ENCODE measurements around the gene PGAM4. TPM values are rescaled to one million over a fixed set of nuclear protein-coding genes. Genes with fewer than 3 reads are reported as not detected.

The PGAM4 gene
- total RNA-seq, 2 donors from 2014 or later: not detected

DNA sequence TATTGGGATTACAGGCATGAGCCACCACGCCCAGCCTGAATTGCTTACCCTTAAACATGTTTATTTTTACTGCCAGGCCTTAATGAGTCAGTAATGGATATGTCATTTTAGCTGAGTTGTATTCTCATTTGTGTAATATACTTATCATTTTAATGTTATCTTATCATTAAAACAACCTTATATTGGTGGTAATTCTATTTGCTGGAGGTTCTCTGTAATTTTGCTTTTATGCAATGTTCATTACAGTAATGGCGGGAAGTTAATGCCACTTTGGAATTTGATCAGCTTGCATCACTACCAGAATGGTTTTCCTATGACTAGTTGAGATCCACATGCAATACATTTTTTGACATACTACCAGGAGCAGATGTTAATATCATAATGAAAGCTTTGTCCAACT, 6.3 kb upstream of the PGAM4 start:
- ATAC-seq (no peak), DNase-seq (no peak)
- WGBS, 2 donors: 89 to 100% methylated on average over 2 of the region's 2 CpGs
- Histone ChIP-seq H3K4me3 (no peak overlapping the region), H3K9me3 (no peaks in the 10 kb centered on the region), H3K4me1 (no peaks in the 10 kb centered on the region), H3K27ac (no peak overlapping the region), H3K27me3 (no peaks in the 10 kb centered on the region), H3K36me3 (replicated peaks in 1 of 2; ENCODE audit: insufficient read depth in 1 of 2, low read depth in 2 of 2) (no peaks in the 10 kb centered on the region)
- TF ChIP-seq, protein P1, sequence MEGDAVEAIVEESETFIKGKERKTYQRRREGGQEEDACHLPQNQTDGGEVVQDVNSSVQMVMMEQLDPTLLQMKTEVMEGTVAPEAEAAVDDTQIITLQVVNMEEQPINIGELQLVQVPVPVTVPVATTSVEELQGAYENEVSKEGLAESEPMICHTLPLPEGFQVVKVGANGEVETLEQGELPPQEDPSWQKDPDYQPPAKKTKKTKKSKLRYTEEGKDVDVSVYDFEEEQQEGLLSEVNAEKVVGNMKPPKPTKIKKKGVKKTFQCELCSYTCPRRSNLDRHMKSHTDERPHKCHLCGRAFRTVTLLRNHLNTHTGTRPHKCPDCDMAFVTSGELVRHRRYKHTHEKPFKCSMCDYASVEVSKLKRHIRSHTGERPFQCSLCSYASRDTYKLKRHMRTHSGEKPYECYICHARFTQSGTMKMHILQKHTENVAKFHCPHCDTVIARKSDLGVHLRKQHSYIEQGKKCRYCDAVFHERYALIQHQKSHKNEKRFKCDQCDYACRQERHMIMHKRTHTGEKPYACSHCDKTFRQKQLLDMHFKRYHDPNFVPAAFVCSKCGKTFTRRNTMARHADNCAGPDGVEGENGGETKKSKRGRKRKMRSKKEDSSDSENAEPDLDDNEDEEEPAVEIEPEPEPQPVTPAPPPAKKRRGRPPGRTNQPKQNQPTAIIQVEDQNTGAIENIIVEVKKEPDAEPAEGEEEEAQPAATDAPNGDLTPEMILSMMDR (IDR thresholded peaks at IDR 0.05): no peak
- TF ChIP-seq POLR2A (IDR thresholded peaks at IDR 0.05): no peak
- intact Hi-C loops (cut with DNase I): no loop called here

DNA sequence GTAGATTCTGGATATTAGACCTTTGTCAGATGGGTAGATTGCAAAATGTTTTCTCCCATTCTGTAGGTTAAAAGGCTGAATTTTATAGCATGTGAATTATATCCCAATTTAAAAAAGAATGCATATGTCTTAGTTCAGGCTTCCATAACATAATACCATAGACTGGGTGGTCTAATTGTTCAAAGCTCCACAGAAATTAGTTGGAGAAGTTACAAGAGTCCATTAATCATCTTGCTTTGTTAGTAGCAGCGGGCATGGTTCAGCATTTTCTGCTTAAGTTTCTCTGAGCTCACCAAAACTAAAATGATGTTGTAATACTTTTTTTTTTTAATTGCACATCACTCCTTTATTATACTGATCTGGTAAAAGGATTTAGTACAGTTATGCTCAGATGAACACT, 1.8 kb downstream of the PGAM4 start:
- intact Hi-C loops (cut with DNase I): no loop called here
- H3K4me3 ChIP-seq: no peak overlapping the region
- WGBS, 2 donors: 67 to 92% methylated on average over 1 of the region's 1 CpG
- ATAC-seq: no peak
- H3K27me3 ChIP-seq: no peaks in the 10 kb centered on the region
- H3K9me3 ChIP-seq: no peaks in the 10 kb centered on the region
- TF ChIP-seq POLR2A (IDR thresholded peaks at IDR 0.05): no peak
- TF ChIP-seq, protein P1 (IDR thresholded peaks at IDR 0.05): no peak
- no peaks in the 10 kb centered on the region for H3K4me1 ChIP-seq
- DNase-seq: no peak
- no peaks in the 10 kb centered on the region for H3K36me3 ChIP-seq (replicated peaks in 1 of 2; ENCODE audit: insufficient read depth in 1 of 2, low read depth in 2 of 2)
- H3K27ac ChIP-seq: no peak overlapping the region

DNA sequence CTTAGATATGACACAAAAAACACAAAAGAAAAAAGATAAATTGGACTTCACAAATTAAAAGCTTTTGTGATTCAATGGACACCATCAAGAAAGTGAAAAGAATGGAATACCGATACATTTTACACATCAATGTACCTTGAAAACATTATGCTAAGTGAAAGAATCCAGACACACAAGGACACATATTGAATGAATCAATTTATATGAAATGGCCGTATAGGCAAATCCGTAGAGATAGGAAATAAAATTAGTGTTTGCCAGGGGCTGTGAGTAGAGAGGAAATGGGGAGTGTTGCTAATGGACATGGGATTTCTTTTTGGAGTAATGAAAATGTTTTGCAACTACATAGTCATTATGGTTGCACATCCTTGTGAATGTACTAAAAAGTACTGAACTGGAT, 3.1 kb downstream of the PGAM4 start:
- DNase-seq (no peak), ATAC-seq (no peak)
- H3K4me3 ChIP-seq: no peak overlapping the region
- H3K27me3 ChIP-seq: no peaks in the 10 kb centered on the region
- no peaks in the 10 kb centered on the region for H3K9me3 ChIP-seq
- WGBS, 2 donors: 91 to 100% methylated on average over 3 of the region's 3 CpGs
- H3K4me1 ChIP-seq: no peaks in the 10 kb centered on the region
- intact Hi-C loops (cut with DNase I): no loop called here
- no peak overlapping the region for H3K27ac ChIP-seq
- TF ChIP-seq, protein P1 (IDR thresholded peaks at IDR 0.05): no peak
- no peak for TF ChIP-seq POLR2A (IDR thresholded peaks at IDR 0.05)
- H3K36me3 ChIP-seq (replicated peaks in 1 of 2; ENCODE audit: insufficient read depth in 1 of 2, low read depth in 2 of 2): no peaks in the 10 kb centered on the region

DNA sequence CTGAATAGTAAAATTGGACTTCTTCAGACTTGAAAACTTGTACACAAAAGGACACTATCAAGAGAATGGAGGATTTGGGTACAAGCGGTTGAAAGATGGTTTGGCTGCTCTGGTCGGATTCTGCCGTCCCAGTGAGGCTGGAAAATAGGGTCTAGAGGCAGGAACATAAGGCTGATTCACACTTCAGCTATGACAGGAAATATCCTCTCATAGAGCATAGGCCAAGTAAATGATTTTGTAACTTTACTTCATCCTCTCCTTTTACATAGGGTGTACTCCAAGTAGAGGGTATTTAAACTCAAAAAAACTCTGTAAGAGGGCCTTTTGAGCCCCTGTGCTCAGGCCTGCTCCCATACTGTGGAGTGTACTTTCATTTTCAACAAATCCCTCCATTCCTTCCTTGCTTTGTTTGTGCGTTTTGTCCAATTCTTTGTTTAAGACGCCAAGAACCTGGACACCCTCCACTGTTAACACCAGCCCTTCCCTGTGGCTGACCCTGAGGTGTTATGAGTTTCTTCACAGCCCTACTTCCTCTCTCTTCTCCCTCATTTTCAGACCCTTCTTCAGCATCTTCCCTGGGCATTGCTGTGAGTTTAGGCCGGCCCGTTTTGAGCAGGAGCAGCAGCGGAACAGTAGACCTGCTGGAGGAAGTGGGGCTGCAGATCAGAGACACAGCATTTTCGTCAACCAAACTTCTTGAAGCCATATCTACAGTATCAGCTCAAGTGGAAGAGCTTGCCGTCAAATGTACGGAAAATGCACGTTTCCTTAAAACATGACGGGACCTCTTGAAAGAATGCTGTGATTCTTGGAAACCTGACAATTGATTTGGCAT, 7.2 kb downstream of the PGAM4 start:
- Histone ChIP-seq H3K4me1 (no peaks in the 10 kb centered on the region), H3K27me3 (no peaks in the 10 kb centered on the region), H3K4me3 (no peak overlapping the region), H3K36me3 (replicated peaks in 1 of 2; ENCODE audit: insufficient read depth in 1 of 2, low read depth in 2 of 2) (no peaks in the 10 kb centered on the region), H3K9me3 (no peaks in the 10 kb centered on the region), H3K27ac (no peak overlapping the region)
- TF ChIP-seq, protein P1 (IDR thresholded peaks at IDR 0.05): no peak
- TF ChIP-seq POLR2A (IDR thresholded peaks at IDR 0.05): no peak
- no peak for DNase-seq
- 76 to 92% methylated on average over 12 to 13 of the region's 13 CpGs for WGBS, 2 donors
- intact Hi-C loops (cut with DNase I): no loop called here
- ATAC-seq: no peak

DNA sequence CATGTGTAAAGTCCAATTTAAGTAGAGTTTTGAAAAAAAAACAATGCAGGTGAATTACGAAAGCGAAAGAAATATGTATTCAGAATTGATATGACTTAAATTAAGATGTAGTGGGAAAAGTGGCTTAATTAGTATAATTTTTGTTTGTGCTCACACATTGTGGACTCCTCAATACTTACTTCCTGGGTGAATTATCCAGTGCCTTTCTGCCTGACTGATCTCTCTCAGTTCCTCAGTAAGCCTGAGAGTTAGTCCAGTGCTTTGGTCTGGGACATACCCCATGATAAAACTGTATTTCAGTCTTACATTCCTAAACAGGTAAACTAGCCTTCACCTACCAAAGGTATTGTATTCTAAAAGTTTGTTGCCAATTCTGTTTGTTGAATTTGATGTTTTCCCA, 8.4 kb downstream of the PGAM4 start:
- H3K36me3 ChIP-seq (replicated peaks in 1 of 2; ENCODE audit: insufficient read depth in 1 of 2, low read depth in 2 of 2): no peaks in the 10 kb centered on the region
- no peaks in the 10 kb centered on the region for H3K9me3 ChIP-seq
- intact Hi-C loops (cut with DNase I): no loop called here
- H3K27ac ChIP-seq: no peak overlapping the region
- no peak for TF ChIP-seq POLR2A (IDR thresholded peaks at IDR 0.05)
- TF ChIP-seq, protein P1 (IDR thresholded peaks at IDR 0.05): no peak
- ATAC-seq: no peak
- no peak overlapping the region for H3K4me3 ChIP-seq
- no peak for DNase-seq
- H3K27me3 ChIP-seq: no peaks in the 10 kb centered on the region
- WGBS, 2 donors: 84 to 97% methylated on average over 2 of the region's 2 CpGs
- no peaks in the 10 kb centered on the region for H3K4me1 ChIP-seq
